ENCODE results near the gene PCDHGA7.
A peak's percentile ranks its signal among the peaks of the same experiment; 100 is the strongest.
"Not testable (repeated sequence)": the region's sequence is repeated elsewhere in the genome, so short reads cannot be mapped to it uniquely, and the experiment has no call there.

Gene PCDHGA7

DNA sequence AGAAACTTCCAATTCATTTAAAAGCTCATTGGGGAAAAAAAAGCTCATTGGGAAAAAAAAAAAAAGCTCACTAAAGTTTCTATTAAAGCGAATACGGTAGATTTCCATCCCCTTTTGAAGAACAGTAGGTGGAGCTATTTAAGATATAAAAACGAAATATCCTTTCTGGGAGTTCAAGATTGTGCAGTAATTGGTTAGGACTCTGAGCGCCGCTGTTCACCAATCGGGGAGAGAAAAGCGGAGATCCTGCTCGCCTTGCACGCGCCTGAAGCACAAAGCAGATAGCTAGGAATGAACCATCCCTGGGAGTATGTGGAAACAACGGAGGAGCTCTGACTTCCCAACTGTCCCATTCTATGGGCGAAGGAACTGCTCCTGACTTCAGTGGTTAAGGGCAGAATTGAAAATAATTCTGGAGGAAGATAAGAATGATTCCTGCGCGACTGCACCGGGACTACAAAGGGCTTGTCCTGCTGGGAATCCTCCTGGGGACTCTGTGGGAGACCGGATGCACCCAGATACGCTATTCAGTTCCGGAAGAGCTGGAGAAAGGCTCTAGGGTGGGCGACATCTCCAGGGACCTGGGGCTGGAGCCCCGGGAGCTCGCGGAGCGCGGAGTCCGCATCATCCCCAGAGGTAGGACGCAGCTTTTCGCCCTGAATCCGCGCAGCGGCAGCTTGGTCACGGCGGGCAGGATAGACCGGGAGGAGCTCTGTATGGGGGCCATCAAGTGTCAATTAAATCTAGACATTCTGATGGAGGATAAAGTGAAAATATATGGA lies 48.0 kb downstream of the PCDHGA7 start, which contains the start of gene PCDHGA12:
PCDHGA12 (plus strand) TSS at position 176 of the 782 bp plus-strand sequence; CDS start at position 429, 253 bp downstream.
- DNase-seq, result peak; percentile 83 to 91

DNA sequence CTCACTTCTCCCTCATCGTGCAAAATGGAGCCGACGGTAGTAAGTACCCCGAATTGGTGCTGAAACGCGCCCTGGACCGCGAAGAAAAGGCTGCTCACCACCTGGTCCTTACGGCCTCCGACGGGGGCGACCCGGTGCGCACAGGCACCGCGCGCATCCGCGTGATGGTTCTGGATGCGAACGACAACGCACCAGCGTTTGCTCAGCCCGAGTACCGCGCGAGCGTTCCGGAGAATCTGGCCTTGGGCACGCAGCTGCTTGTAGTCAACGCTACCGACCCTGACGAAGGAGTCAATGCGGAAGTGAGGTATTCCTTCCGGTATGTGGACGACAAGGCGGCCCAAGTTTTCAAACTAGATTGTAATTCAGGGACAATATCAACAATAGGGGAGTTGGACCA lies 48.7 kb downstream of the PCDHGA7 start:
- no peak for DNase-seq

GRCh38 chr5:141432308-141432707 lies 49.8 kb downstream of the PCDHGA7 start:
- not testable (repeated sequence) for DNase-seq

DNA sequence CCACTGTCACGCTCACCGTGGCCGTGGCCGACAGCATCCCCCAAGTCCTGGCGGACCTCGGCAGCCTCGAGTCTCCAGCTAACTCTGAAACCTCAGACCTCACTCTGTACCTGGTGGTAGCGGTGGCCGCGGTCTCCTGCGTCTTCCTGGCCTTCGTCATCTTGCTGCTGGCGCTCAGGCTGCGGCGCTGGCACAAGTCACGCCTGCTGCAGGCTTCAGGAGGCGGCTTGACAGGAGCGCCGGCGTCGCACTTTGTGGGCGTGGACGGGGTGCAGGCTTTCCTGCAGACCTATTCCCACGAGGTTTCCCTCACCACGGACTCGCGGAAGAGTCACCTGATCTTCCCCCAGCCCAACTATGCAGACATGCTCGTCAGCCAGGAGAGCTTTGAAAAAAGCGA lies 50.2 kb downstream of the PCDHGA7 start:
- not testable (repeated sequence) for DNase-seq

GRCh38 chr5:141434006-141434405 lies 51.5 kb downstream of the PCDHGA7 start:
- no peak for DNase-seq
